ENCODE data around the gene EFCAB11.
A peak's percentile ranks its signal among the peaks of the same experiment; 100 is the strongest.

The EFCAB11 gene

GRCh38 chr14:89823743-89824142, 130.8 kb downstream of the EFCAB11 start:
- no peak for DNase-seq

- no peak for DNase-seq
These were observed 140.4 kb downstream of the EFCAB11 start for GRCh38 chr14:89814126-89814525.

- DNase-seq = no peak
These were observed 140.9 kb downstream of the EFCAB11 start for GRCh38 chr14:89813617-89814031.

- no peak for DNase-seq
These were observed 142.5 kb downstream of the EFCAB11 start for GRCh38 chr14:89811954-89812575.

GRCh38 chr14:89810101-89810500, 144.4 kb downstream of the EFCAB11 start:
- no peak for DNase-seq

- DNase-seq = no peak
These were observed 146.6 kb downstream of the EFCAB11 start for GRCh38 chr14:89807892-89808291.

- DNase-seq = no peak
These were observed 147.4 kb downstream of the EFCAB11 start for GRCh38 chr14:89807151-89807550.

- no peak for DNase-seq
These were observed 148.1 kb downstream of the EFCAB11 start for GRCh38 chr14:89806451-89806850.

GRCh38 chr14:89805501-89805900, 149.0 kb downstream of the EFCAB11 start:
- no peak for DNase-seq

- no peak for DNase-seq
These were observed 151.0 kb downstream of the EFCAB11 start for GRCh38 chr14:89803542-89803941.

GRCh38 chr14:89801136-89801535, 153.4 kb downstream of the EFCAB11 start:
- no peak for DNase-seq

GRCh38 chr14:89798212-89798773, 156.2 kb downstream of the EFCAB11 start:
- DNase-seq = no peak

GRCh38 chr14:89797148-89797547, 157.4 kb downstream of the EFCAB11 start:
- DNase-seq = no peak

- no peak for DNase-seq
These were observed 160.4 kb downstream of the EFCAB11 start for GRCh38 chr14:89794096-89794495.

GRCh38 chr14:89793367-89793716, 161.2 kb downstream of the EFCAB11 start:
- no peak for DNase-seq

GRCh38 chr14:89792489-89793366, 161.8 kb downstream of the EFCAB11 start:
- no peak for DNase-seq

GRCh38 chr14:89787525-89787924, 167.0 kb downstream of the EFCAB11 start:
- DNase-seq = no peak

GRCh38 chr14:89781046-89781445, 173.5 kb downstream of the EFCAB11 start:
- DNase-seq = no peak

GRCh38 chr14:89779707-89780106, 174.8 kb downstream of the EFCAB11 start:
- DNase-seq = no peak

GRCh38 chr14:89775946-89776345, 178.6 kb downstream of the EFCAB11 start:
- DNase-seq = no peak

GRCh38 chr14:89775151-89775550, 179.4 kb downstream of the EFCAB11 start:
- DNase-seq = no peak

- DNase-seq = peak in 4 of 51 donors; percentile 3 to 11 (median 3)
These were observed 180.8 kb downstream of the EFCAB11 start for GRCh38 chr14:89773644-89774316.
